Activated CD4-positive, alpha-beta T cell treated with anti-CD3 and anti-CD28 coated beads, Interleukin-2, Interleukin-6, amounts not matched to agents 100 ng/mL and 50 ng/mL, durations not matched to agents 16 hours and 8 hours (primary cell): Measurements from ENCODE around the gene MDGA2.
A peak's percentile ranks its signal among the peaks of the same experiment; 100 is the strongest.
"Not testable (repeated sequence)": the region's sequence is repeated elsewhere in the genome, so short reads cannot be mapped to it uniquely, and the experiment has no call there.

Experiments used
- DNase-seq: peaks from one replicate; pipeline ENCODE4 v3.0.0-alpha.2; 2020

MDGA2 gene

DNA sequence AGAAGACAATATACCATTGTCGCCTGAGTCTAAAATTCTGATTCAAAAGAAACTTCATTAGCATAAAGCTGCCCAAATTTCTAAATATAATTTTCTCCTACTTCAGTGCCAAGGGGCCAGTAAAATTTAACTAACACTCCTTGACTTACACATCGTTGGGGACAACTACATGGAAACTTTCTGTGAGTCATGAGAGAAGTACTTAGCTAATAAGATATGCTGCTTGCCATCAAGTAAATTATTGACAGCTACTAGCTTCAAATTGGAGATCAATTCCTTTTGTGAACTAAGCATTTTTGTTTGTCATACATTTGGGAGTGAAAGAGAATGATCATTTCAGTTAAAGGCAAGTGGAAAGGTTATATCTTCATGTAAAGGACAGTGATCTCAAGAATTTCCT lies 373.3 kb downstream of the MDGA2 start:
- no peak for DNase-seq

DNA sequence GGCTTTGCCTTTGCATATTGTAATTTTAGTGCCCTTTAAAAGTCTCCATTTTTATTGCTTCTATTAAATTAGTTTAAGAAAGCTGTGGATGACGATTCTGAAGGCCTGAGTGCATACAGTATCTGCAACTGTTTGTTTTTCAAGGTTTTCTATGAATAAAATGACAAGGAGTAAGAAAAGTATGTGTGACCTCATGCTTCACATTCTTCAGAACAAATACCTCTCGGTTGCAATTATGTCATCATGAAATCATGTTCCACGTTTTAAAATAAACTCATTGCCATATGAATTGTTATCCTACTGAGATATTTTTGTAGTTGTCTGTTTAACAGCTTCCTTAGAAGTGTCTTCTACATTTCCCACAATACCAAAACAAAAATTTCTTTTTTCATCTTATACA lies 374.6 kb downstream of the MDGA2 start:
- DNase-seq, result no peak

DNA sequence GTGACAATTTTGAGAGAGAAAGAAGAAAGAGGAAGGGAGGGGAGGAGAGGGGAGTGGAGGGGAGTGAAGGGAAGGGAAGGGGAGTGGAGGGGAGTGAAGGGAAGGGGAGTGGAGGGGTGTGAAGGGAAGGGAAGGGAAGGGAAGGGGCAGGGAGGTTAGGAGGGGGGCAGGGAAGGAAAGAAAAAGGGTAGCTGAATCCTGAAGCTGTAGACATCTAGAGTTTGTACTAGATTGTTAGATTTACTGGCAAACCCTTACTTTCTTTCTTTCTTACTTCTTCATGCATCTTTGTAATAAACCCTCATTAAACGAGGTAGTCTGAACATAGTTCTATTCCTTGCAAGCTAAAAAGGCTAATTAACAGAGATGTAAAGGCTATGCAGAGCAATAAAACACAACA lies 378.0 kb downstream of the MDGA2 start:
- no peak for DNase-seq

DNA sequence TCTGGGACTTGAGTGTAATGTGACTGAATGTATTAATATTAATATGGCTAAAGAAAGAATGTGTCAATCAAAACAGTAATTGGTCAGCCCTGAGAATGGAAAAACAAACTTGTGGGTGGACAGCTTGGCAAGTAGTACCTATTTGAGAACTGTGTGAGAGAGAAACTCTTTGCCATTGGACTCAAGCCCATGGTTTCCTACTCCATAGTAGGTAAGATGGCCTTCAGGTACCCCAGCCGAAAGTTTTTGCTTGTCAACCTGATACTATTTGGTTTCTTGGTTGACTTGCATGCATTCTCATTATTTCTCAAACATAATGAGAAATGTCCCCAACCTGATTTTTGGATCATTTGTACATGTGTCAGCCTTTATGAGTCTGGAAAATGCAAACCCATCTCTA lies 391.1 kb downstream of the MDGA2 start:
- DNase-seq, result no peak

DNA sequence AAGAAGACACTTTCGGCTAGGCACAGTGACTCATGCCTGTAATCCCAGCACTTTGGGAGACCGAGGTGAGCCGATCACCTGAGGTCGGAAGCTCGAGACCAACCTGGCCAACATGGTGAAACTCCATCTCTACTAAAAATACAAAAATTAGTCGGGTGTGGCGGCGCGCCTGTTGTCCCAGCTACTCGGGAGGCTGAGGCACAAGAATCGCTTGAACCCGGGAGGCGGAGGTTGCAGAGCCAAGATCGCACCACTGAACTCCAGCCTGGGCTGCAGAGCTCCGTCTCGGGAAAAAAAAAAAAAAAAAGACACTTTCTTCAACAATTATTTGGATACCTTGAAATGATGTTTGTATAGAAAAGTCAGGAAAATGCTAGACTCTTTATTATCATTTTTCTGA lies 393.6 kb downstream of the MDGA2 start:
- DNase-seq, result not testable (repeated sequence)

DNA sequence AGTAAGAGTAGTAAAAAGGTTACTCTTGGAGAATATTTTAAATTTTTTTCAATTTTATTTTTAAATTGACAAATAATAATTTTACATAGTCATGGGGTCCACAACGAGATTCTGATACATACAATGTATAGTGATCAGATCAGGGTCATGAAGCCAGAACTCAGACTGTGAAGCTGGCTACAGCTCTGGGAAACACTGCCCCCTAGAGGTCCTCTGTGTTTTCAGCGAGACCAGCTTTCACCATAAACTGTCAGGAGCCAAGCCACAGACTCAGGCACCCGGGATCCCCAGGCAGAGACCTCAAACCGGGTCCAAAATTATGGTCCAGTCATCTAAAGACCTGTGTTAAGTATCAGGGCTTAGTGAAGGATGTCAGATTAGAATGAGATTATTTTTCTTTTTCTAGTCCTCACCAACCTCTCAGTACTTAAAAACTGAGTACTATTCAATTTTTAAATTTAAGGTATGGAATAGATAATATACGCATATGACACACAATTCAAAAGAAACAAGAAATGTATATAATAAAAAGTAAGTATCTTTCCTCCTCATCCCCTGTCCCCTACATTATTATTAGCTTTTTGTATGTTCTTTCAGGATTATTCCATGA lies 397.1 kb downstream of the MDGA2 start:
- DNase-seq, result peak; percentile 63

DNA sequence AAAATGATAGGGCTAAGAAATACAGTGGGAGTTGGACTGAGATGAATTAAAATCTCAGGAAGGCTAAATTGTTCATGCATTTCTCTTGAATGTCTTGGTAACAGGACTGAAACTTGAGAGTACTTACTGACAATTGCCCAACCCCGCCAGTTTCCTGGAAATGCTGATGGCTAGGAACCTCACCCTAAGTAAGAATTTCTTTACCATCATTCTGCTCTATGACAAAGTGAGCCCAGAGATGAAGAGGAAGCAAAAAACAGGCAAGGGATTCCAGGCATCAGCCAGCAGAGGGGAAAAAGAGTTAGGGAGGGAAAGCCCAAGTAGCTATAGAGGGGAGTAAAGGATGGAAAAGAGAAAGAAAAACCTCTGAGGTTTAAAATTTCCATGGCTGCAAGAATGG lies 397.7 kb downstream of the MDGA2 start:
- DNase-seq, result no peak

DNA sequence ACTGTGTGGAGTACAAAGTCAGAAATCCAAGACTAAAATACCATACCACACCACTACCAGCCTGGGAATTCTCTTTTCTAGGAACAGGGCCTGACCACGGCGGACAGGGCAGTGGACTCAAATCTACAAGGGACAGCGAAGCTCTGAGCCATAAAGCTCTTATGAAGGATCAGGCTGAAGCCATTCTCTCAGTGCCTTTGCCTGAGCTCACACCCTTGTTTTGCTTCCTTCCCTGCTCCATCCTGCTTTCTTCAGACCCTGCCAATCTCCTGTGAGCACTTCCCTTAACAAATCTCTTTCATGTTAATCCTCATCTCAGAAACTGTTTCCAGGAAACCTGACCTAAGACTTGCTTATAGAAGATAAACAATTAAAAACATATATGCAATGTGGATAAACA lies 398.5 kb downstream of the MDGA2 start:
- DNase-seq, result no peak

DNA sequence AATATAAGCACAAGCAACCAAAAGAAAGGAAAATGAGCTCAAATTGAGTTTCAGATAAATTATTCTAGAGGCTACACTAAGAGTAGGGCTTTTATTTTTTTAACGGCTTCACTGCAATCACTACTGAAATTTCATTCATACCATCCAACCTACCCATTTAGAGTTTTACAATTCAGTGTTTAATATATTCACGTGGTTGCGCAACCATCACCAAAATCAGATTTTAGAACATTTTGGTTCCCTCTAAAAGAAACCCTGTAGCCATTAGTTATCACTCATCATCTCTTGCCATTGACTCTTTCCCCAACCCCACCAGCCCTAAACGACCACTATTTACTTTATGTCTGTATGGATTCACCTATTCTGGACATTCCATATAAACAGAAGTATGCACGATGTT lies 401.5 kb downstream of the MDGA2 start:
- no peak for DNase-seq

DNA sequence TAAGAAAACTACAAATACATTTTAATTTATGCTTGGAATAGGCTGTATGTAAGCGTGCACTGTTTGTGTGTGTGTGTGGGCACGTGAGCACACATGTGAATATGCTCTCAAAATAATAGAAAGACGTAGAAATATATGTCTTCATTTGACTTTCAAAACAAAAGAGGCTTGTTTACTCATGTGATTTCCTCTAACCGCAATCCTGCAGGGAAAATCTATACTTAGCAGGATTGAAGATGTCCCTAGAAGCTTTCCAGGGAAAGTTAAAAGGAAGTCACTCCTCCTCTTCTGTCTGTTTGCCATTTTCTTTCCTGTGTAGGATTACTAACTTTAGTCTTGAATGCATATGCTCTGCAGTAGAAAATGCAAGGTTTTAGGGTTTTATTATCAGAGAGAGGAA lies 404.7 kb downstream of the MDGA2 start:
- DNase-seq, result no peak

DNA sequence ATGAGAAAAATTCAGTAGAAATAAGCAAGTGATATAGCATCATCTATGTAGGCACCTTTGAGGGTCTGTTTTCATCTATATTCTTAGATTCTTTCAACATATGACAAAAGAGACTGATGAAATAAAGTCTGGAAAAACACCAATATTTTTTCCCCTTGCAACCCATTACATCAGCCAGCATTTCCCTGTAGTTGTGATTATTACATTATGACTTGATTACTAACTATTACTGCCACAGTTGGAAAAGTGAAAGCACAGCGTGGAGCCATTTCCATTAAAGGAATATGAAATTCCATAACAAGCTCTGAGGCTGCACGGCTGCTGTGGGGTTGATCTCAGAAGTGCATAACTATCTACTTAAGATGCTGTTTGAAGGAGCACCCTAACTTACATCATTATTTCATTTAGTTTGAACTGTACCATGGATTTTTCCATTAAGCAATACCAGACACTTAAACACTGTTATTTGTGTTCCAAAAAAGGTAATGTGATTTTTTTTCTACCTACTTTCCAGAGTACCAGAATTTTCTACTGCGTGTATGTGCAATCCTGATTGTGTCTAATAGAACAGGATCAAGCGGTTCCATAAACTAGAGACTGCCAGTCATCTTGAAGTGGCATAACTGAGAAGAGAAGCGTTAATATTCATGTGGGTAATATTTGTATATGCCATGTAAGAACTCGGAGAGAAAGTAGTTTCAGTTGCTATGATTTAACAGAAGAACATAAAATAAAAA lies 405.5 kb downstream of the MDGA2 start:
- no peak for DNase-seq

DNA sequence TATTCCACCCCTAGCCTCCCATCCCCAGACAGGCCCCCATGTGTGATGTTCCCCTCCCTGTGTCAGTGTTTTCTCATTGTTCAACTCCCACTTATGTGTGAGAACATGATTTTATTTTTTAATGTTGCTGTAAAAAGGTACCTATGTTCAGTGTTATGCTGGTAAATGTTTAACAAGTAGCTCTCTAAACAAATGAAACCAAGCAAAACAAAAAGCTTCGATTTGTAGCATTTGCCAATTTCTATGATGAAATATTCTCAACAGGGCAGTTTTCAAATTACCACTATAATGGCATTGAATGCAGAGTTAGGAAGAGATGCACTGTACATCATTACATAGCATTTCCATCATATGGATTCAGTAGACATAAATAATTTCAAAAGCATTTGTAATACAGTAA lies 410.6 kb downstream of the MDGA2 start:
- no peak for DNase-seq

DNA sequence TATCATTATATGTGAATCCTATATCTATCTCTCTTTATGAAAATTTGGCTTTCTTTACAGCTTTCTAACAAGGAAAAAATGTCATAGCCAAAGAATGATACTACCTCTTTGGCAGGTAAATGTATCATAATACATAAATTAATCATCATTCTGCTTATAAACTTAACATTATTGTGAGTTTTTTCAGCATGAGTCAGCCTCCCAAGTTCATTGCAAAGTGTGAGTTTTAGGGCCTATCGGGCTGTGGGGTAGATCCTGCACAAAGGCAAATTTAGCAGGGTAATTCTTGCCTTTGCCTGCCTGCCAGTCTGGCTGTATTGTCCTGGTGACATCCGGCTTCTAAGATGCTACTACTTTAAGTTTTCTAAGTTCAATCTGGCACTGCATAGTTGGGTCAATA lies 412.6 kb downstream of the MDGA2 start:
- DNase-seq, result no peak

DNA sequence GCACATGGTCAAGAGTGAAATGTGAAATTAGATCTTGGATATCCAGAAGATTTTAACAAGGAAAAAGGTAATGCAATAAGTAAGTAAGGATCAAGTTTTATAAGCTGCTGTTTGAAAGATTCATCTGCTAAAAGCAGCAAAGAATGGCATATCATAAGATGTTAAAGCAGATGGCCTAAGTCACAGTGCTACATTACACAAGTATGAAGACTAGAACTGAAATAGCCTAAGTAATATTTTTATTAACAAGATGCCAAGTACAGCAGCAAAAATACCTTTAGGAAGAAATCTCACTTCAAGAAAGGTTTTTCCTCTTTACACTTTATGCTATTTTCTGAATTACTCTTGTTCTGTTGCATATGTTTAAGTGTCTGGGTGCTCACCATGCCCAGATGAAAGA lies 414.1 kb downstream of the MDGA2 start:
- DNase-seq, result no peak

DNA sequence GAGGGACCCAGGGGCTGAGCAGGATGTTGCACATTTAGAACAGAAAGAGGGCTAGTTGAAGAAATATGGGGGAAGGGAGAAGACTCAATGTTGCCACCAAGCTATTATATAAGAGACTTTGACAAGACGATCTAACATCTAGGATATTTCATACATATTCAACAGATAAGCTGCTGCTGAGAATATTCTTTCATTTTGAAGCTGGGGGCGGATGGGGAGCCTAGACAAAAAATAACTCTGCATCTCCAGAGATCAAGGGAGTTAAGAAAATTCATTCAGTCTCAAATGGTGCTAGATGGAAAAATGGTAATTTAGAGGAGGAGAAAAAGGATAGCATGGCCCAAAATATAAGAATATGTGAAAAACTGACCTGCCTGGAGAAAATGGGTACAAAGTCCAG lies 415.6 kb downstream of the MDGA2 start:
- DNase-seq, result no peak

DNA sequence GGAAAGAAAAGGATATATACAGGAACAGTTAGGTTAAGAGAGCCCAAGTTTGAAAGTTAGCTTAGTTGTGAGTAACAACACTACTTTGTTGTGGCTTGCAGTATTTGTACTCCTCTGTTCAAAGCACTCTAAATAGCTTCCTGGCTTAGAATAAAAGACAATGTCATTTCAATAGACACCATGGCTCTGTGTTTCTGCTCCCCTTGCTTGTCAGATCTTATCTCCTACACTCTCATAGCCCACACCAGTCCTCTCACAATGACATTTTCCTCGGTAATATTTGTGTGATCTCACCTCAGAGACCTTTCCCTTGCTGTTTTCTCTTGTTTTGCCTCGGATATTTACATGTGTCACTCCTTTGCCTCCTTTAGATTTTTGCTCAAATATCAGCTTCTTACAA lies 418.4 kb downstream of the MDGA2 start:
- peak; percentile 0 for DNase-seq

DNA sequence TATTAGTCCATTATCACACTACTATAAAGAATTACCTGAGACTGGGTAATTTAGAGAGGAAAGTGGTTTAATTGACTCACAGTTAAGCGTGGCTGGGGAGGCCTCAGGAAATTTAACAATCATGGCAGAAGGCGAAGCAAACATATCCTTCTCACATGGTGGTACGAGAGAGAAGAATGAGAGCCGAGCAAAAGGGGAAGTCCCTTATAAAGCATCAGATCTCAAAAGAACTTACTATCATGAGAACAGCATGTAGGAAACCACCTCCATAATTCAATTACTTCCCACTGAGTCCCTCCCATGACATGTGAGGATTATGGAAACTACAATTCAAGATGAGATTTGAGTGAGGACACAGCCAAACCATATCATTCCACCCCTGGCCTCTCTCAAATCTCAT lies 422.6 kb downstream of the MDGA2 start:
- no peak for DNase-seq

DNA sequence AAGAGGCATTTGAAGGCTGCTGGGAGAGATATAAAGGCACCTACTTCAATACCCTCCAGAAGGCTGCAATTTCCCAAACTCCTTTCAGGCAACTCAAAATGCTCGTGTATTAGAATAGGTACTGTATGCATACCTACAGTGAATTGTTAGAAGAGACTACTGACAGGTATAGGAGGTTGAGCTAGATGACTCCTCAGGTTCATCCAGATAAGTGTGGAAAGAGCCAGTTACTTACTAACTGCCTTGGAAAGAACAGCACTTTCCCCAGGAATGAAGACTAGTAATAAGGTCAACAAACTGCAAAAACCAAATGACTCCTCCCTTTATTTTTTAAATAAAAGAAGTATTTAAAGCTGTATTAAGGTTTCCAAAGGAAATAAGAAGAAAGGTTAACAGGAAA lies 429.0 kb downstream of the MDGA2 start:
- no peak for DNase-seq

DNA sequence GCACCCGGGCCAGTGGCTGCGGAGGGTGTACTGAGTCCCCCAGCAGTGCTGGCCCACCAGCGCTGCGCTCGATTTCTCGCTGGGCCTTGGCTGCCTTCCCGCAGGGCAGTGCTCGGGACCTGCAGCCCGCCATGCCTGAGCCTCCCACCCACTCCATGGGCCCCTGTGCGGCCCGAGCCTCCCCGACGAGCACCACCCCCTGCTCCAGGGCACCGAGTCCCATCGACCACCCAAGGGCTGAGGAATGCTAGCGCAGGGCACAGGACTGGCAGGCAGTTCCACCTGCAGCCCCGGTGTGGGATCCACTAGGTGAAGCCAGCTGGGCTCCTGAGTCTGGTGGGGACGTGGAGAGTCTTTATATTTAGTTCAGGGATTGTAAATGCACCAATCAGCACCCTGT lies 432.8 kb downstream of the MDGA2 start:
- not testable (repeated sequence) for DNase-seq

DNA sequence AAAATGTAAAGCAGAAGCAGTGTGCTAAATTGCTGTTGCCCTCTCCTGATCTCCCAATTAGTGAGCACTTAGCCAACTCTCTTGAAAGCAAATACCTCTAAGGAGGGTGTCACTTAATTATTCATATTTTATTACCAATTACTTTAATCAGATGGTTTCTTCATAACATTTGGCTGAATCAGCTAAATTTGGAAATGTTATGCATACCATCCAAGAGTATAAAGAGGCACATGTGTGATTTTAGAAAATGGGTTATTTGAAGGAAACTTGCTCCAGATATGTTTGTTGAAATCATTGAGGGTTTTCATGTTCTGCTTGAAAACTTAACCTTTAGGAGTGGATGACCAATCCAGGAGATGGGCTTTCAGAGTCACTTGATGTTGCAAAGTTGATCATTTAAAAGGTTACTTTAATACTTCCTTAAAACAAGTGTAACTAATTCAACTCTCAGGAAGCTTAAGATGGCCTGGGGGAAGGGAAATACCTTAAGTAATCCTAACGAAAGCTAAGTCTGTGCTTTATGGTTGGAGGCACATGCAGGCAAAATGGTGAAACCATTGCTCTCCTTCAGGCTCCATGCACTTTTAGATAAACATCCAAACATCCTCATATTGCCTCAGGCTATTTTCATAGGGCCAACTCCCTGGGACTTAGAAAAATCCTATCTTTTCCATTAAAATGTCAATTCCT lies 434.5 kb downstream of the MDGA2 start:
- no peak for DNase-seq

DNA sequence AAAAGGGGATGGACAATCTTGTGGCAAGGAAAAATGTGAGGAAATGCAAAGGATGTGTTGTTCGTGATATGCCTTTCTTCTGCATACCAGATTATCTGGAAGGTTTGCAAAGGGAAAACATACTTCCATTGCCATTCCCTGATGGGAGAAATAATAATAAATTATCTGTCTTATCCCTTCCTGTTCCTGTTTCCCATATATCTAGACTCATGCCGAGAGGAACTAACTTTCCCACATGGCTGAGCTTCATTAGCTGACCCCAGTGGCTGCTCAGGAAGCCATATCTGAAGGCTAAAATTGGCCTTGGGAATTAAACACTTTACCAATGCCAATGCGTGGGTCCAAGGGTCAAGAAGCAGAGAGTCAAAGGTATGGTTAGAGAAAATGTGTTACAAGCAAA lies 439.8 kb downstream of the MDGA2 start:
- no peak for DNase-seq

DNA sequence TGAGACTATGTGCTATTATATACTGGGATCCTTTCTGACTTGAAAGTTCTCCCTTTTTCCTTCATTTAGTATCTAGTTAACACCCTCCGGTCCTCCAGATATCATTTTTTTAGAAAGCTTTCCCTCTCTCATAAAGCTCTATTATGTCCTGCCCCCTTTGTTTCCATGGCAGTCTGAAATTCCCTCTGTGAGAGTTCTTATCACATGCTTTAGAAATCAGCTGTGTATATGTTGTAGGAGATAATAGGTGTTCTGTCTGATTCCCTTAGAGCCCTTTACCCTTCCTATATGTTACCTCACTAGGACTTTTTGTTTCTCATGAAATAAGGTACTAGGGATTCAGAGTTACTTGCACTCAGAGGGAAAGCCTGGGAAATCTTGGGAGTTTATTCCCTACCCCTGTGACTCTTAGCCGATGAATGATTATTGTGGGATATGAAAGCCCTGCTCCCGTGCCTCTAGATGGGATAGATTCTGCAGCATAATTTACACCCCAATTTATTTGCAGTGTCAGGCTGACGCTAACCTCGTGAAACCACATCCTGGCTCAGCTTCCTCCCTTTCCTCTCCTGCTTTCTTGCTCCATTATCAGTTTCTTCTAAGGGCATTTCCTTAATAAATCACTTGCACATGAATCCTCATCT lies 448.4 kb downstream of the MDGA2 start:
- DNase-seq, result no peak

DNA sequence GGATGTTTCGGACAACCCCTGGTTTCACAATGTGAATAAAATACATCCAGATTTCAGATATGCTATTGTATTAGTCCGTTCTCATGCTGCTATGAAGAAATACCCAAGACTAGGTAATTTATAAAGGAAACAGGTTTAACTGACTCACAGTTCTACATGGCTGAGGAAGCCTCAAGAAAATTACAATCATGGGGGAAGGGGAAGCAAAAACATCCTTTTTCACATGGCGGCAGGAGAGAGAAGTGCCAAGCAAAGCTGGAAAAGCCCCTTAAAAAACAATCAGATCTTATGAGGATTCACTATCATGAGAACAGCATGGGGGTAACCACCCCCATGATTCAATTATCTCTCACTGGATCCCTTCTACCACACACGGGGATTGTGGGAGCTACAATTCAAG lies 451.7 kb downstream of the MDGA2 start:
- DNase-seq, result no peak

DNA sequence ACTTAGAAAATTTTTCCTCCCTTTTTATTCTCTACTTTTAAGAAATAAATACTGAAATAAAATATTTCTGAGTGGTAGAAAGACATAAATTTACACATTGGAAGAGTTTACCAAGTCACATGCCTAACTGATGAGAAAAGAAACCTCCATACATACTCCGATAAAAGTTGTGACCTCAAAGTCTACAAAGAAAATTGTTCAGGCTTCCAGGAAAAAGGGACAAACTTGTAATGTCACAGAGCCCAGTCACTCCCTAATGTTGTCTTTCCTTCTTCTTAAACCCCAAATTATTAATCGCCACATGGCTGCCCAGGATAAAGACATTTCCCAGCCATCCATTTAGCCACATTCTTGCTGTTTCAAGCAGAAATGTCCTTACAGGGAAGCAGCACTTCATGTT lies 455.3 kb downstream of the MDGA2 start:
- no peak for DNase-seq
